GM12878 (cell line): Measurements from ENCODE around the gene RSPH1. TPM values are rescaled to one million over a fixed set of nuclear protein-coding genes. Genes with fewer than 3 reads are reported as not detected.

Experiments
- ATAC-seq: fragments of 200-7000 bp; cut with Tn5 transposase; 3 replicates; pipeline ENCODE4 v1.9.1; 2020; ENCODE audit warnings: mild to moderate bottlenecking, moderate library complexity
- BruUV-seq: library from RNA; stranded (reverse); fragments of 400-500 nt; replicated peaks from 2 replicates; lab custom pipeline; 2021; lab: Mats Ljungman, UMichigan
- CTCF ChIA-PET: fragments of 300-600 bp; sonication (Branson Sonifier 250); formaldehyde crosslinking; extraction: SDS; loops from one replicate; lab custom pipeline; 2021; ENCODE audit warnings: inconsistent platforms; lab: Yijun Ruan, JAX
- POLR2A ChIA-PET: fragments of 350-600 bp; formaldehyde crosslinking; extraction: SDS; loops from one replicate; lab custom pipeline; 2021; ENCODE audit warnings: inconsistent platforms; lab: Charles Lee
- RAD21 ChIA-PET: fragments of 300-600 bp; sonication (Branson Sonifier 250); formaldehyde crosslinking; loops from one replicate; lab custom pipeline; 2023; ENCODE audit warnings: antibody characterized with exemption; ENCODE audit not compliant: unreplicated experiment; lab: Charles Lee
- SMC1A ChIA-PET: fragments of 300-600 bp; sonication (Branson Sonifier 250); formaldehyde crosslinking; loops from one replicate; lab custom pipeline; 2023; ENCODE audit not compliant: unreplicated experiment, uncharacterized antibody; lab: Charles Lee
- DNase-seq: peaks from one replicate; pipeline ENCODE4 v3.0.0-alpha.2; 2011; ENCODE audit warnings: low read depth, low spot score
- FAIRE-seq: peaks from 3 replicates; lab custom pipeline; 2011; peaks lifted over from hg19 to GRCh38; lab: Jason Lieb, UNC
- H2AFZ ChIP-seq: 2 replicates; pipeline ENCODE4 v1.6.0; 2011; ENCODE audit warnings: low read depth, low read length, control low read depth; ENCODE audit not compliant: control insufficient read depth
- H3K27ac ChIP-seq: 2 replicates; pipeline ENCODE4 v1.5.1; 2011; ENCODE audit warnings: control low read depth; ENCODE audit not compliant: control insufficient read depth, insufficient read depth
- H3K27me3 ChIP-seq, 2 experiments: replicated peaks in 1 of 2; 2 replicates each; pipeline versions ENCODE4 v1.6.0 to v1.6.1; 2011; ENCODE audit warnings: low read length in 1 of 2; ENCODE audit not compliant: control insufficient read depth in 2 of 2, insufficient read depth in 2 of 2
- H3K36me3 ChIP-seq, 2 experiments: 2 replicates each; pipeline ENCODE4 v1.5.1; 2011; ENCODE audit warnings: low read length in 1 of 2; ENCODE audit not compliant: control insufficient read depth in 2 of 2, insufficient read depth in 2 of 2
- H3K4me1 ChIP-seq: 2 replicates; pipeline ENCODE4 v1.6.1; 2011; ENCODE audit warnings: mild to moderate bottlenecking, low read length, moderate library complexity, mixed read lengths; ENCODE audit not compliant: control insufficient read depth, insufficient read depth
- H3K4me2 ChIP-seq: 2 replicates; pipeline ENCODE4 v1.6.0; 2011; ENCODE audit warnings: control low read depth; ENCODE audit not compliant: control insufficient read depth, insufficient read depth
- H3K4me3 ChIP-seq: fragments of 200-600 bp; sonication (generic); 2 replicates; pipeline ENCODE4 v1.5.1; 2016
- H3K79me2 ChIP-seq: 2 replicates; pipeline ENCODE4 v1.6.0; 2011; ENCODE audit warnings: low read length; ENCODE audit not compliant: control insufficient read depth, insufficient read depth
- H3K9ac ChIP-seq: 2 replicates; pipeline ENCODE4 v1.8.0; 2011; ENCODE audit warnings: low read length, control low read depth, mixed read lengths; ENCODE audit not compliant: control insufficient read depth, insufficient read depth
- H3K9me3 ChIP-seq: replicated peaks from 3 replicates; pipeline ENCODE4 v1.5.1; 2011; ENCODE audit warnings: mild to moderate bottlenecking, low read length; ENCODE audit not compliant: control insufficient read depth, insufficient read depth
- H4K20me1 ChIP-seq: 2 replicates; pipeline ENCODE4 v1.6.0; 2011; ENCODE audit not compliant: control insufficient read depth, insufficient read depth
- MTA3 ChIP-seq: IDR thresholded peaks from 2 replicates; pipeline ENCODE4 v1.6.1; 2012; ENCODE audit warnings: low read length, inconsistent platforms, borderline replicate concordance
- PAX5 ChIP-seq: IDR thresholded peaks from 2 replicates; pipeline ENCODE4 v1.6.1; 2011; ENCODE audit warnings: low read depth, low read length, borderline replicate concordance
- SKIL ChIP-seq: fragments of 450-650 bp; IDR thresholded peaks from 2 replicates; pipeline ENCODE4 v1.6.1; 2017; ENCODE audit warnings: mild to moderate bottlenecking, low read depth, inconsistent platforms; ENCODE audit not compliant: poor library complexity, severe bottlenecking
- WGBS: methylation state at CpG from one replicate; pipeline ENCODE4 v1.1.6; 2016; ENCODE audit warnings: low lambda C conversion rate; ENCODE audit not compliant: insufficient replicate concordance, insufficient coverage; ENCODE audit errors: missing lambda C conversion rate; 5-methylcytosine and 5-hydroxymethylcytosine counted together
- in situ Hi-C: fragments of 300-500 bp; cut with MboI; formaldehyde crosslinking; loops from 9 replicates; pipeline ENCODE4 v1.14.3; 2018; ENCODE audit warnings: mixed read lengths
- intact Hi-C: fragments of 100-400 bp; cut with micrococcal nuclease; formaldehyde crosslinking; loops from one replicate; pipeline ENCODE4 v1.14.2; 2022; ENCODE audit not compliant: unreplicated experiment
- polyA plus RNA-seq, 11 experiments: library from polyadenylated mRNA; depleted of rRNA in 4 of 11; unstranded in 6 of 11; stranded (reverse) in 5 of 11; fragments of >200 nt; fragmentation: Nextera tagmentation in 4 of 11; fragmentation: Illumina TruSeq in 1 of 11; extraction: Ambion mirVana in 4 of 11; extraction: Trizol in 1 of 11; gene quantifications; 1 replicate in 1 of 11; 2 replicates in 10 of 11; pipeline versions ENCODE4 v1.2.1 to v1.2.3, GENCODE V29; 2011 to 2016; ENCODE audit warnings: inconsistent platforms in 2 of 11, missing spikeins in 2 of 11, low read depth in 1 of 11
- total RNA-seq, 4 experiments: library from RNA; depleted of rRNA in 3 of 4; stranded (reverse); fragments of >200 nt in 3 of 4; fragmentation: Illumina TruSeq in 1 of 4; extraction: Trizol in 1 of 4; gene quantifications; 2 replicates each; pipeline versions ENCODE4 v1.2.1 to v1.2.3, GENCODE V29; 2013 to 2021
- TF ChIP-seq, protein P1 (sequence below): fragments of 450-650 bp; IDR thresholded peaks from 2 replicates; pipeline ENCODE4 v1.6.1; 2014; ENCODE audit warnings: mild to moderate bottlenecking

The RSPH1 gene
- total and polyA plus RNA-seq, 10 of the 15 experiments (the other 5 are each of a cell fraction or from before 2014, with no cell fraction given) = 0.11 to 1.4 (median 0.38) TPM

- Histone ChIP-seq H3K27ac (no peak overlapping the region), H3K36me3 (no peaks in the 10 kb centered on the region), H3K4me3 (no peak overlapping the region), H3K9me3 (no peaks in the 10 kb centered on the region), H3K9ac (no peak overlapping the region), H3K4me2 (no peak overlapping the region), H3K79me2 (no peaks in the 10 kb centered on the region), H2AFZ (no peak overlapping the region), H4K20me1 (no peaks in the 10 kb centered on the region)
- ChIA-PET RAD21 (interaction anchor here (0.7 to 1.4 kb wide), 2 partner anchors 51 to 135 kb away, joined by 3 read pairs; no protein-coding TSS in a partner anchor), CTCF (interaction anchor here (2.0 to 2.8 kb wide), 2 partner anchors 134 to 299 kb away, joined by 5 to 19 read pairs; no protein-coding TSS in a partner anchor), POLR2A (interaction anchor here (1.4 kb wide), 1 partner anchor 26 kb away, joined by 3 read pairs; no protein-coding TSS in a partner anchor)
- BruUV-seq = no TSS peak
- 62% methylated on average over 10 of the region's 10 CpGs for WGBS
- no peak for ATAC-seq
- intact Hi-C loops (loop anchor here (5.0 kb wide), 1 partner anchor 67 kb away; no protein-coding TSS in a partner anchor), in situ Hi-C loops (loop anchor here (5.0 kb wide), 2 partner anchors 67 to 137 kb away; no protein-coding TSS in a partner anchor)
- DNase-seq = no peak
- FAIRE-seq = no peak
- TF ChIP-seq, protein P1, sequence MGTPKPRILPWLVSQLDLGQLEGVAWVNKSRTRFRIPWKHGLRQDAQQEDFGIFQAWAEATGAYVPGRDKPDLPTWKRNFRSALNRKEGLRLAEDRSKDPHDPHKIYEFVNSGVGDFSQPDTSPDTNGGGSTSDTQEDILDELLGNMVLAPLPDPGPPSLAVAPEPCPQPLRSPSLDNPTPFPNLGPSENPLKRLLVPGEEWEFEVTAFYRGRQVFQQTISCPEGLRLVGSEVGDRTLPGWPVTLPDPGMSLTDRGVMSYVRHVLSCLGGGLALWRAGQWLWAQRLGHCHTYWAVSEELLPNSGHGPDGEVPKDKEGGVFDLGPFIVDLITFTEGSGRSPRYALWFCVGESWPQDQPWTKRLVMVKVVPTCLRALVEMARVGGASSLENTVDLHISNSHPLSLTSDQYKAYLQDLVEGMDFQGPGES = no peak
- TF ChIP-seq SKIL = no peak
- no peak for TF ChIP-seq PAX5
- TF ChIP-seq MTA3 = no peak
- TF ChIP-seq, all 136 proteins: peak for 0
- no peaks in the 10 kb centered on the region for H3K27me3 ChIP-seq
- H3K4me1 ChIP-seq = peaks cover 24% of the 10 kb centered on the region
- SMC1A ChIA-PET = interaction anchor here (0.8 to 2.1 kb wide), 3 partner anchors 21 to 134 kb away, joined by 3 to 8 read pairs (median 5); no protein-coding TSS in a partner anchor
Measured at GRCh38 chr21:42444745-42445059, 51.3 kb downstream of the RSPH1 start.
